GM21526 (cell line): ENCODE data around the gene TMEM233.

Source experiments
- ATAC-seq: cut with Tn5 transposase; IDR thresholded peaks from one replicate; pipeline ENCODE4 v1.9.1; 2021; ENCODE audit warnings: moderate library complexity; ENCODE audit not compliant: unreplicated experiment, low FRiP score

Gene TMEM233

DNA sequence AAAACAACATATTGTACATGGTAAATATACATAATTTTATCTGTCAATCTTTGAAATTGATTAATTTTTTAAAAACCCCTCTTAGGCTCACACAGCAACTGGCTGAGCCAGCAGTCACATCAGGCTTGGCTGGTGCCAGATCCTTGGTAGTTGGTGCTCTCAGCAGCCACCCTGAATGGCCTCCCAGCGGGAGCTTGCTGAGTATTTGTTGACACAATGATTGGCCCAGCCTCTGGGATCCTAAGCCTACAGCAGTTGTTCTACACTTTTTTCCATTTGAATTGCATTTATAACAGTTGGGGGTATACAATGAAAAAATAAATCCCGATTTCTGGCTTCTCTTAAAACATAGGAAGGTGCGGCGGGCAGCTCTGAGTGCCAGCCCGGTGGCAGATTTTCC, 85.5 kb downstream of the TMEM233 start:
- no peak for ATAC-seq

DNA sequence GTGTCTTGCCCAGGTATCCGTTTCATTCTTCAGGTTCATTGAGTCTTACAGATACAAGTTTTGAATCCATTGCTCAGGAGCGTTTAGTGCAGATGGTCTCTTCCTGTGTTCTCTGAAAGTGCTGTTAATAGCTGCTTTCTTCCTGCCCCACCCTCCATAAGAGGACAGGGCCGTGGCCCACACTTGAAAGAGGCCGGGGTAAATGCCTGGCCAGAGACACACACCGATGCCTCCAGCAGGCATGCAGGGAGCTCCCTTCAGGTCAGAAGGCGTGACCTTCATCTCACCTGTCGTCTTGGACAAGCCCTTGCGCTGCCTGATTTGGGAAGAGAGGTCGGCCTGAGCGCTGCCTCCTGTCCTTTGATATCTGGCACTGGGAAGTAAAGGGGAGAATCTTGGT, 85.9 kb downstream of the TMEM233 start:
- no peak for ATAC-seq

- no peak for ATAC-seq
These were observed 87.5 kb downstream of the TMEM233 start for GRCh38 chr12:119681111-119681510.

DNA sequence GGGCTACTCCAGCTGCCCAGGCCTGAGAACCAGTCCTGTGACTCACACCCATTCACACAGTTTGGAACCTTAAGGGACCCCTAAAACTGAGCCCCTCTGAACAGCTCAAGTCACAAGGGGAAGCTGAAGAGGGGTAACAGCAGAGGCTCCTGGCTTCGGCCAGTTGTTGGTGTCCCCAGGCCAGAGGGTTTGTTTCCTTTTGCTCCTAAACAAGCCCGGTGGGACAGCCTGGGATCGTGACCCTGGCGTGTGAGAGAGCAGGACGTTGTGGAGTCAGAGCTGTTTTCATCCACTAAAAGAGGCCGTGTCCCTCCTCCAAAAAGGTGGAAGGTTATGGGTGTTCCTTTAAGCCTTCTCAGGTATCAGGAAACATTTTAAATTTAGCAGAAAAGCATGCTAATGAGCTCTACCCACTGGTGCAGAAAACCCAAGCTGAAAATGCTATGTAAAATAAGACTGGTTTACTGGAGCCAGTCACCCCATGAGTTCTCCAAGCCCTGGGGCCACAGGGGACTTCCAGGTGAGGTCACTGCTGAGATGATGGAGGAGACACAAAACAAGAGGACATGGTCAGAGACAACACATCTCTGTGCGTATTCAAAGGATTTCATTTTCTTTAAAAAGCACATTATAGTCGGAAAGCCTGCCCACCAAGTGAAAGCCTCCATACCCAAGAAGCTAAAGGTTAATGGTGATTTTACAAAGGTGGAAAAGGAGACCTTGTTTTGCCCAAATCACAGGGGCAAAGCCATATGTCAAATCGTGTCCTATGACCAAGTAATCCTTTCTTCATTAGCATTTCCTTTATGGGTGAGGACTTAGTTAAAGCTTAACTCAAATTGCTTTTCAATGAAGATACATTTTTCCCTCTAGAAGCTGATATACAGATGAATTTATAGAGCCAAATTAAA, 88.4 kb downstream of the TMEM233 start:
- no peak for ATAC-seq

- no peak for ATAC-seq
These were observed 89.2 kb downstream of the TMEM233 start for GRCh38 chr12:119682639-119683252.

DNA sequence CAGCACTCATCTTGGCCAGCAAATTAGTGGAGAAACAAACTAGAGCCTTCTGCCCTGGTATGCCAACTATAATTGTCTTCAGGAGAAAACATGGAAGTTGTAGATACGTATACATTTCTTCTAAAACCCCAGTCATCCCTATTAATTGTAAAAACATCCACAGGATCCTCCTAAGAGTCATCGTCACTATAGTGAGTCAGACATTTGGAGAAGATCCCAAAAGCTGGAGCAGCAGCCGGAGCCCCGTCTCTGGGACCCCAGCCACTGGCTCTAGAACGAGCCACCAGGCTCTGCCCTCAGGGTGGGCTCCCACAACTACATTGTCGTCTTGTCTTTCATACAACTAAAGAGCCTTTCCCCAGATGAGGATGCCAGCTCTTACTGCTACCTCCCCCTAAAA, 89.8 kb downstream of the TMEM233 start:
- ATAC-seq, result no peak

DNA sequence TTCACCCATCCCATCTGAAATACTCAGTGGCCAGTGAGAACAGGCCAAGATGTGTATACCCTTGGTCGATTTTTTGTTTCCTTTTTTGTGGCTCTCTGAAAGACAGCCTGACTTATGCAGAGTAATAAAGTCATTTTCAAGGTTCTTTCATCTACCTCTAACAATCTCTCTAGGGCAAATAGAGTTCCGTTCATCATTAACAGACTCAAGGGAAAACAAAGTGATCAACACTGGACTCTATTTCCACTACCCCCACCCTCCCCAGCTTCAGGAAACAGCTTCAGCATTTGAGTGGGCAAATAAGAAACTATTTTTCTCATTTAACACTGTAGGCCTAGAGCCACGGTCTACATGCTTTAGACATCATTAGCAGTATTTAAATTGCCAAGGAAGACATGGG, 90.2 kb downstream of the TMEM233 start:
- no peak for ATAC-seq

- ATAC-seq, result no peak
These were observed 91.3 kb downstream of the TMEM233 start for GRCh38 chr12:119684711-119685369.

- ATAC-seq, result no peak
These were observed 91.8 kb downstream of the TMEM233 start for GRCh38 chr12:119685375-119685774.

DNA sequence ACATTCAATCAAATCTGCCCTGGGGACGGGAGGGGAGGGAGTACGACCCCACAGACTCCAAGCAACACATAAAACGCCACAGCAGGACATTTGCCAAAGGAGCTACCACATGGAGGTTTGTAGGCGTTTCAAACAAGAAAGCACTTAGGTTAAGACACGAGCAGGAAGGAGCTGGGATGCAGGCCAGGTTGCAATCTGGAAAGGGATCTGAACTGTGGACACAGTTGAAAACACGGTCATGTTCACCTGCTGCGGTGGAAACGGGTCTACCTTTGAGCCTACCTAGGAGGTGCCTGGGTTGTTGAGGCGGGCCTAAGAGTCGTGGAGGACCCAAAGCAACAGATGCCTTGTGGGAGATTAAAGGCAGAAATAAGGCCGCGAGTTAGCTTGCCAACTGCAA, 92.8 kb downstream of the TMEM233 start:
- no peak for ATAC-seq

DNA sequence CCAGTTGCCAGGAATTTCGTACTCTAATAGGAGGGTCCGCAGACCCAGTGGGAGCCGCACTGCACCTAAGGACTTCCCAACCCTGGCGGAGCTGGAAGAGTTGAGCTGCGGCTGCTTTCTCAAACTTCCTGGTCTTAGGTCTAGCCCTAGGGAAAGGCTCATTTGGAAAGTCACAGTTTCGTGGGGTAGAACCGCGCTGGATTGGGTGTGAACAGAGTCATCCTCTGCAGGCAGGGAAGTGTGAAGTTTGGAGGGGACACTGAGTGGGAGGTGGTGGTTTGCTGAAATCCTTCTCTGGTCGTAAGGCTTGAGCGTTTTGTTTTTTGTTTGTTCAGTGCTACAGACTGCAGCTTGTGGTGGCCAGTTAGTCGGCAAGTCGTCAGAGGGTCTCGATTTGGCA, 93.2 kb downstream of the TMEM233 start:
- ATAC-seq, result no peak

DNA sequence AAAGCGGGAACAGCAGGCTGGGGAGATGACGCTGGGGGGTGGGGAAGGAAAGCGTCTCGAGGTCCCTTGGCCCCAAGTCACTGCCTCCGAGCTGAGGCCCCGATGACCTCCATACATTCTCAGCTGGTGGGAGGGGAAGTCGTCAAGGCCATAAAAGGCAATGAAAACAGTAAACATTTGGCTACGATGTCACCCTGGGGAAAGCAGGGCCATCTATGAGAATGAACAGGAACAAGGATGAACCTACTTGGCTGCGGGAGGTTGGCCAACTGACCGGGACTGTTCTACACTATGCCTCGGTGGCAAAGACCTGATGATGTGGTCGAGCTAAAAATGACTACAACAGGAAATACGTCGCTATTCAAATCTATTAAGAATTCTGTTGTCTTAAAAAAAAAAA, 93.8 kb downstream of the TMEM233 start:
- no peak for ATAC-seq

DNA sequence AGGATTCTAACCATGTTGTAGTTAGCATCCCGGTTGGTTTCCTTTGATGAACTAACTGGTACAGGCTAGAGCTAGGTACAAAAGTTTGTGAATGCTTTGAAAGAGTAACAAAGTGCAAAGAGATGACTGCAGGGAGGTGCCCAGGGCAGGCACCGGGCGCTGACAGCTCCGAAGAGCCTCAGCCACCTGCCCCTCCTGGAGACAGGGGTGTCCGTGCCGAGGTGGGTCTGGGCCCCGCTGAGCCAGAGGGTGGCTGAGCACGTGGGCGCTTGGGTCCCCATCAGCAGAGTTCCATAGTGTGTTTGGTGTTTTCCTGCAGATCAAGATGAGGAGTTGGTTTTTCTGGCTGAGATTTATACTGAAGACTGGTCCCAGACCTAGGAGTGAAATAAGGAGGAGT, 94.3 kb downstream of the TMEM233 start:
- no peak for ATAC-seq

DNA sequence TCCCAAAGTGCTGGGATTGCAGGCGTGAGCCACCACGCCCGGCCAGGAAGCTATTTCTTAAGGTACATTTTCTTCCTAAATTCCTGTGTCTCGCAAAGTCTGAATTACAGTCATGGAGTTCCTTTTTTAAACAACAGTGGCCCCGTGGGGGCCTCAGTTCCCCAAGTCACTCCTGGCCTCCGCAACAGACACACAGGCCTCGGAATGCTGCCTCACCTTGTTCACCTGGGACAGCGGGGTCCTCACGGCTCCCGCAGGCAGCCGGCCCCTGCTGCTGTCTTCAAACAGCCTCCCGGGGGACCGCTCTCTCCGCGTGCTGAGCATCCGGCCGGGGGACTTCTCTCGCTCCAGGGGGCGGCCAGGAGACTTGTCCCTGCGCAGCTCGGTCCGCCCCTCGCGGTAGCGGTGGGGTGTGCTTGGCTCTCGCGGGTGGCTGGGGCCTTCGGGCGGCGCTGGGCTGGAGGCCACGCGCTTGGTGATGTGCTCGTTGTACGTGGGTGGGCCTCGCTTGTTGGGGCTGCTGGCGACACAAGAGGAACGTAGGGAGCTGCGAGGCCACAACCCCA, 96.4 kb downstream of the TMEM233 start:
- ATAC-seq, result no peak

GRCh38 chr12:119691202-119691810, 97.7 kb downstream of the TMEM233 start:
- no peak for ATAC-seq

DNA sequence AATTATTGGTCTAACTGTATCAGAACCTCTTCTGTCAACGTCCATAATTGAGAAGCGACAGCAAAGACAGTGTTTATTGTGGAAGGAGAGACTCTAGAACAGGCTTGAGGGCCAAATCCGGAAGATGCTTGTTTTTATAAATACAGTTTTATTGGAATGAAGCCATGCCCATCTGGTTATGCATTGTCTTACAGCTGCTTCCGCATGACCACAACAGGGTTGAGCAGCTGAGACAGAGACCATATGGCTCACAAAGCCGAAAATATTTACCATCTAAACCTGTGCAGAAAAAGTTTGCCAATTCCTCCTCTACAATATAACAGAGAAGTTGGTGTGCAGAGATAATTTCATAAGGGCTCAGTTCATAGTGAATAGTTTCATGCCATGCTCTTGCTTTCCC, 98.8 kb downstream of the TMEM233 start:
- no peak for ATAC-seq
